Measurements from ENCODE around the gene PRRX2. TPM values are rescaled to one million over a fixed set of nuclear protein-coding genes. Genes with fewer than 3 reads are reported as not detected.
A peak's percentile ranks its signal among the peaks of the same experiment; 100 is the strongest.

Gene PRRX2
- total RNA-seq, 1 donor from 2014 or later: 43.7 TPM

GRCh38 chr9:129696944-129697655, 31.7 kb downstream of the PRRX2 start:
- no peak for TF ChIP-seq POLR2A (IDR thresholded peaks at IDR 0.05)
- peak in 1 of 2 donors; percentile 22 for TF ChIP-seq POLR2AphosphoS5 (IDR thresholded peaks at IDR 0.05; ENCODE audit: insufficient read depth in 1 of 2, low read depth in 1 of 2)
- peaks cover 48% of the 10 kb centered on the region for H3K4me1 ChIP-seq
- intact Hi-C loops (cut with DNase I): no loop called here
- H3K27ac ChIP-seq: peak overlapping the region; percentile 86
- H3K4me3 ChIP-seq: peak overlapping the region; percentile 50 to 60
- no peaks in the 10 kb centered on the region for H3K27me3 ChIP-seq
- H3K9me3 ChIP-seq: no peaks in the 10 kb centered on the region
- DNase-seq (ENCODE audit: extremely low spot score in 2 of 2): no peak
- no peaks in the 10 kb centered on the region for H3K36me3 ChIP-seq

- Histone ChIP-seq H3K27ac (peak overlapping the region; percentile 86), H3K4me1 (peaks cover 54% of the 10 kb centered on the region), H3K27me3 (no peaks in the 10 kb centered on the region), H3K36me3 (no peaks in the 10 kb centered on the region), H3K4me3 (peak overlapping the region; percentile 50 to 60), H3K9me3 (no peaks in the 10 kb centered on the region)
- TF ChIP-seq CTCF (IDR thresholded peaks at IDR 0.05) (no peak), POLR2AphosphoS5 (IDR thresholded peaks at IDR 0.05; ENCODE audit: insufficient read depth in 1 of 2, low read depth in 1 of 2) (peak in 1 of 2 donors; percentile 48)
- DNase-seq (ENCODE audit: extremely low spot score in 2 of 2): no peak
- intact Hi-C loops (cut with DNase I): no loop called here
Measured at GRCh38 chr9:129697656-129698253, 32.3 kb downstream of the PRRX2 start.

GRCh38 chr9:129698254-129698757, 32.9 kb downstream of the PRRX2 start:
- no peaks in the 10 kb centered on the region for H3K9me3 ChIP-seq
- H3K4me1 ChIP-seq: peaks cover 60% of the 10 kb centered on the region
- no peaks in the 10 kb centered on the region for H3K36me3 ChIP-seq
- no peaks in the 10 kb centered on the region for H3K27me3 ChIP-seq
- peak overlapping the region; percentile 86 for H3K27ac ChIP-seq
- intact Hi-C loops (cut with DNase I): no loop called here
- peak overlapping the region; percentile 50 to 60 for H3K4me3 ChIP-seq
- TF ChIP-seq POLR2A (IDR thresholded peaks at IDR 0.05): no peak
- peak in 1 of 2 donors; percentile 10 for TF ChIP-seq POLR2AphosphoS5 (IDR thresholded peaks at IDR 0.05; ENCODE audit: insufficient read depth in 1 of 2, low read depth in 1 of 2)
- no peak for TF ChIP-seq CTCF (IDR thresholded peaks at IDR 0.05)
- DNase-seq (ENCODE audit: extremely low spot score in 2 of 2): peak in 1 of 2 donors; percentile 94

GRCh38 chr9:129701054-129701453, 35.6 kb downstream of the PRRX2 start:
- intact Hi-C loops (cut with DNase I): no loop called here
- Histone ChIP-seq H3K27me3 (no peaks in the 10 kb centered on the region), H3K27ac (peak overlapping the region; percentile 86), H3K4me1 (peaks cover 59% of the 10 kb centered on the region), H3K4me3 (no peak overlapping the region), H3K9me3 (no peaks in the 10 kb centered on the region), H3K36me3 (no peaks in the 10 kb centered on the region)
- no peak for TF ChIP-seq POLR2AphosphoS5 (IDR thresholded peaks at IDR 0.05; ENCODE audit: insufficient read depth in 1 of 2, low read depth in 1 of 2)
- no peak for TF ChIP-seq CTCF (IDR thresholded peaks at IDR 0.05)
- no peak for TF ChIP-seq POLR2A (IDR thresholded peaks at IDR 0.05)
- no peak for DNase-seq (ENCODE audit: extremely low spot score in 2 of 2)

- Histone ChIP-seq H3K4me1 (peaks cover 55% of the 10 kb centered on the region), H3K27ac (peak overlapping the region; percentile 86)
Measured at GRCh38 chr9:129701549-129701948, 36.1 kb downstream of the PRRX2 start.

More at GRCh38 chr9:129701549-129701948, 36.1 kb downstream of the PRRX2 start:
- no peak for TF ChIP-seq POLR2A (IDR thresholded peaks at IDR 0.05)
- TF ChIP-seq CTCF (IDR thresholded peaks at IDR 0.05): no peak
- TF ChIP-seq POLR2AphosphoS5 (IDR thresholded peaks at IDR 0.05; ENCODE audit: insufficient read depth in 1 of 2, low read depth in 1 of 2): no peak
- intact Hi-C loops (cut with DNase I): no loop called here
- DNase-seq (ENCODE audit: extremely low spot score in 2 of 2): no peak
- no peaks in the 10 kb centered on the region for H3K9me3 ChIP-seq
- no peak overlapping the region for H3K4me3 ChIP-seq
- H3K27me3 ChIP-seq: no peaks in the 10 kb centered on the region
- H3K36me3 ChIP-seq: no peaks in the 10 kb centered on the region
